Measurements from ENCODE around the gene ITGB2. TPM values are rescaled to one million over a fixed set of nuclear protein-coding genes. Genes with fewer than 3 reads are reported as not detected.

Gene ITGB2
- polyA plus RNA-seq, 1 of the 3 experiments (the other 2 are of a cell fraction): 0.77 TPM

DNA sequence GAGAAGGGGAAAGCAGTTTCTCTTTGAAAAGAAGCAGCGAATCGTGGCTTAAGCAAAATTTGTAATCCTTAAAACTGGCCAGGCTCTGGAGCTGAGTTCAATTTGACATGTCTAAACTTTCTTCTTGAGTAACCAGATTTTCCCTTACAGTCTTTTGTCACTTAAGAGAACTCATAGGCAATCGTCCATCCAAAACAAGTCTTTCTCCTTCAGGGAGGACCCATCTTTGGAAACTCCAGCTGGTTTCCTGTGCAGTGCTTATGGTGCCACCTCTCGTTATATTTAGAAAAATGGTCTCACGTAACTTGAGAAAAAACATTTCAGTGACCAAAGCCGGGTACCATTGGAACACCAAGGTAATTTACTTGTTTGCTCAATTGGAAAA lies 45.4 kb downstream of the ITGB2 start:
- DNase-seq: no peak
- 80% methylated on average over 6 of the region's 6 CpGs for WGBS (ENCODE audit: low lambda C conversion rate)
- H3K4me1 ChIP-seq (ENCODE audit: control insufficient read depth in 1 of 2, insufficient read depth in 2 of 2, low read depth in 1 of 2, low read length in 1 of 2): peaks cover 13 to 29% of the 10 kb centered on the region in 2 experiments; a peak in 3 of 4 replicates

GRCh38 chr21:44874497-44875315 lies 46.0 kb downstream of the ITGB2 start:
- peaks cover 32% of the 10 kb centered on the region for H4K20me1 ChIP-seq (ENCODE audit: insufficient read depth)
- H2AFZ ChIP-seq (ENCODE audit: low read depth): 0 out of 2 replicates have a peak overlapping the region, but pooled peaks have one; percentile 38
- ChIA-PET POLR2A (interaction anchor here (1.4 kb wide), 1 partner anchor 73 kb away, joined by 7 read pairs; the partner anchor contains the start of gene UBE2G2), CTCF (interaction anchor here (0.8 to 3.3 kb wide), 6 partner anchors 18 to 262 kb away, joined by 3 to 18 read pairs (median 4); partner anchors contain the start of gene UBE2G2)
- H3K27me3 ChIP-seq (ENCODE audit: insufficient read depth): no peaks in the 10 kb centered on the region
- peaks cover 43% of the 10 kb centered on the region for H3K79me2 ChIP-seq (ENCODE audit: insufficient read depth)
- H3K9me3 ChIP-seq: no peaks in the 10 kb centered on the region
- peaks cover 14 to 32% of the 10 kb centered on the region in 2 experiments for H3K4me1 ChIP-seq (ENCODE audit: control insufficient read depth in 1 of 2, insufficient read depth in 2 of 2, low read depth in 1 of 2, low read length in 1 of 2)
- peak overlapping the region; percentile 85 for H3K4me2 ChIP-seq
- H3F3A ChIP-seq (replicated peaks; ENCODE audit: insufficient read depth): peaks cover 12% of the 10 kb centered on the region
- peak overlapping the region; percentile 88 to 96 for H3K4me3 ChIP-seq (ENCODE audit: low read depth in 2 of 2, low read length in 1 of 2)
- DNase-seq: no peak
- no peaks in the 10 kb centered on the region for H3K36me3 ChIP-seq (replicated peaks in 1 of 2; ENCODE audit: control insufficient read depth in 1 of 2, insufficient read depth in 2 of 2, low read length in 1 of 2)
- H3K9ac ChIP-seq: peak overlapping the region; percentile 70; the same call in 1 of the 2 replicates
- no peak for TF ChIP-seq MXI1 (IDR thresholded peaks at IDR 0.05; ENCODE audit: low read depth, low read length)
- no peak for TF ChIP-seq TAF1 (IDR thresholded peaks at IDR 0.05; ENCODE audit: borderline replicate concordance, low read depth, low read length)
- TF ChIP-seq MAX (IDR thresholded peaks at IDR 0.05; ENCODE audit: low read depth): no peak
- H3K27ac ChIP-seq (ENCODE audit: low read depth in 2 of 2, low read length in 1 of 2): no peak overlapping the region
- whole genome bisulfite sequencing (ENCODE audit: low lambda C conversion rate): 71% methylated on average over 37 of the region's 49 CpGs
- no peaks in the 10 kb centered on the region for H3K9me2 ChIP-seq

More for the DNA sequence above, 45.4 kb downstream of the ITGB2 start:
- Histone ChIP-seq H3K27me3 (ENCODE audit: insufficient read depth) (no peaks in the 10 kb centered on the region), H3K27ac (ENCODE audit: low read depth in 2 of 2, low read length in 1 of 2) (no peak overlapping the region), H3K36me3 (replicated peaks in 1 of 2; ENCODE audit: control insufficient read depth in 1 of 2, insufficient read depth in 2 of 2, low read length in 1 of 2) (no peaks in the 10 kb centered on the region), H4K20me1 (ENCODE audit: insufficient read depth) (peaks cover 26% of the 10 kb centered on the region), H3K4me2 (peak overlapping the region; percentile 85), H2AFZ (ENCODE audit: low read depth) (no peak overlapping the region), H3F3A (replicated peaks; ENCODE audit: insufficient read depth) (peaks cover 9% of the 10 kb centered on the region), H3K79me2 (ENCODE audit: insufficient read depth) (peaks cover 38% of the 10 kb centered on the region), H3K9ac (no peak overlapping the region), H3K9me3 (no peaks in the 10 kb centered on the region), H3K4me3 (ENCODE audit: low read depth in 2 of 2, low read length in 1 of 2) (peak overlapping the region in 1 of 2 experiments; percentile 88; a peak in 1 of 4 replicates), H3K9me2 (no peaks in the 10 kb centered on the region)
- ChIA-PET CTCF (interaction anchor here (0.8 to 3.3 kb wide), 6 partner anchors 17 to 261 kb away, joined by 3 to 18 read pairs (median 4); partner anchors contain the start of gene UBE2G2), POLR2A (no interaction called here)
- TF ChIP-seq CHD2 (IDR thresholded peaks at IDR 0.05; ENCODE audit: low read length, partially characterized antibody): no peak
- TF ChIP-seq FOXJ3 (CRISPR knock-in tag; IDR thresholded peaks at IDR 0.05): no peak
- no peak for TF ChIP-seq YY1 (IDR thresholded peaks at IDR 0.05; ENCODE audit: low read depth)
- TF ChIP-seq ELF1 (IDR thresholded peaks at IDR 0.05): no peak
- TF ChIP-seq PBX3 (IDR thresholded peaks at IDR 0.05): no peak
- TF ChIP-seq MXI1 (IDR thresholded peaks at IDR 0.05; ENCODE audit: low read depth, low read length): no peak
- TF ChIP-seq SMC3 (IDR thresholded peaks at IDR 0.05; ENCODE audit: low read depth, low read length): no peak
